HG03103 (cell line): Measurements from ENCODE around the gene MYL2.

ENCODE experiments used
- ATAC-seq: cut with Tn5 transposase; IDR thresholded peaks from one replicate; pipeline ENCODE4 v1.9.1; 2021; ENCODE audit warnings: low read depth; ENCODE audit not compliant: unreplicated experiment

MYL2 gene

DNA sequence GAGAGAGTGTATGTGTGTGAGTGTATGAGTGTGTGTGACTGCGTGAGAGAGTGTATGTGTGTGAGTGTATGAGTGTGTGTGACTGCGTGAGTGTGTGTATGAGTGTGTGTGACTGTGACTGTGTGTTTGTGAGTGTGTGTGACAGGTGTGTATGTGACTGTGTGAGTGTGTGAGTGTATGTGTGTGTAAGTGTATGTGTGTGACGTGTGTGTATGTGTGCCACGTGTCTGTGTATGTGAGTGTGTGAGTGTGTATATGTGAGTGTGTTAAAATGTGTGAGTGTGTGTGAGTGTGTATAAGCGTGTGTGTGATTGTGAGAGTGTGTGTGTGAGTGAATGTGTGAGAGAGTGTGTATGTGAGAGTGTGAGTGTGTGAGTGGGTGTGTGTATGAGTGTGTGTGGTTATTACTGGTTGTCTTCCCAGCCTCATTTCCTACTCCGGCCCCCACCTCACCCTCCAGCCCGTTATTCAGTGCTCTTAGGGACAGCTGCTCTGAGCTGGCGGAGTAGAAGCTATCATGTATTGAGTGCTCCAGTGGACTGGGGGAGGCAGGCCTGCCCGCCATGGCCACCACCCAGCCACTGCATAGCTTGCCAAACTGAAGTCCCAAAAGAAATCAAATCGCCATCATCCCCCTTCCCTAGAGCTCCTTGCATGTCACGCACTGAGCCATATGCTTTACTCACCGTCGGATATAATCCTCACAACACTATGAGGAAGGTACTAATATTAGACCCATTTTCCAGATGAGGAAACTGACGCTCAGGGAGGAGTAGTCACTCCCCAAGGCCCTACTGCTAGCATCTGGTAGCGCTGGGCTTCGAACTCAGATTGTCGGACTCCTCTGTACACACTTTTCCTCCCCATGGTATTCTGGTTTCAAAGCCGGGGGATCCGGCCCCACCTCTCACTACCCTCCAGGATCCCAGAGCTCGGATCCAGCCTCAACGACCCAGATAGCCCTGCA lies 10.3 kb upstream of the MYL2 start:
- no peak for ATAC-seq

DNA sequence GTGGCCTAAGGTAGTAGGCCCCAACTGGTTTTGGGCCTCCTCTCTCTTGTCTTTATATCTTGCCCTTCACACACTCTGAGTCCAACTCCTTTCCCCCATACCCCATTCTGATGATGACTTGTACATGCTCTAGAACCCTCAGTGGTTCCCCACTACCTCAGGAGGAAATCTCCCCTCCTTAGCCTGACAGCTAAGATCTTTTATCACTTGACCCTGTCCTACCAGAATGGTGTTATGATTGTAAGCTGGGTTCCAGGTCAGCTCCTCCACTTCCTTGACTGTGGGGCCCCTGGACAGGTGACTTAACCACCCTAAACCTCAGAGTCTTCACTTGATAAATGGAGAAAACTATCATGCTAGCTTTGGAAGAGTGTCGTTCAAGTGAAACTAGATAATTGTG lies 9.4 kb upstream of the MYL2 start:
- ATAC-seq: no peak

DNA sequence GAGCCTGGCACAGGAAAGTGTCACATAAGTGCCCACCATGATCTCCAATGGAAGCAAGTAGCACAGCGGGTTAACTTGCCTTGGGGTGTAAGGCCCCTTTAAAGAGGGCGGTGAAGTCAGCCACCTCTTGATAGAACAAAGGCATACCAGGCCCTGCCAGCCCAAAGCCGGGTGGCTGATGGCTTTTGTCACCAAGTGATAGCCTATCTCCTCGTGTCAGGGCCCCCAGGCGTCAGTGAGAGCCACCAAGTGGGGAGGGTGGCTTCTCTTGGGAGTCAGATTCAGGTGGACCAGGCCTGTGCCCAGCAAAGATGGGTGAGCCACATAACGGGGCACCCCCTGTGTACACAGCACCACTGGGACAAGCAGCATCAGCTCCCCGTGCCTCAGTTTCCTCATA lies 8.3 kb upstream of the MYL2 start:
- no peak for ATAC-seq

DNA sequence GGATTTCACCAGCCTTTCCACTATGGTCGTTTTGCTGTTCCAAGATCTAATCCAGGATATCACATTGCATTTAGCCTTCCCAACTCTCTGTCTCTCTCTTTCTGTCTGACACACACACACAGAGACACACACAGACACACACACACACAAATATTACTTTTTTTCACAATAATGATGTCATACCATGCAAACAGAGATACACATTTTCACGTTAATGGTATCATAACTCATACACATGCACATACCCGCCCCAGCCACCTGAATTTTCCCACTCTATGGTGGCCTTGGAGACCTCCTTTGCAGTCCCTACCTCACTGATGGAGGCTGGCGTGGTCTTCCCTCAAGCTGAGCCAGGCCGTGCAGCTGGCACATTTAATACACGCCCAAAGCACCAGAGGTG lies 7.2 kb upstream of the MYL2 start:
- ATAC-seq: no peak

DNA sequence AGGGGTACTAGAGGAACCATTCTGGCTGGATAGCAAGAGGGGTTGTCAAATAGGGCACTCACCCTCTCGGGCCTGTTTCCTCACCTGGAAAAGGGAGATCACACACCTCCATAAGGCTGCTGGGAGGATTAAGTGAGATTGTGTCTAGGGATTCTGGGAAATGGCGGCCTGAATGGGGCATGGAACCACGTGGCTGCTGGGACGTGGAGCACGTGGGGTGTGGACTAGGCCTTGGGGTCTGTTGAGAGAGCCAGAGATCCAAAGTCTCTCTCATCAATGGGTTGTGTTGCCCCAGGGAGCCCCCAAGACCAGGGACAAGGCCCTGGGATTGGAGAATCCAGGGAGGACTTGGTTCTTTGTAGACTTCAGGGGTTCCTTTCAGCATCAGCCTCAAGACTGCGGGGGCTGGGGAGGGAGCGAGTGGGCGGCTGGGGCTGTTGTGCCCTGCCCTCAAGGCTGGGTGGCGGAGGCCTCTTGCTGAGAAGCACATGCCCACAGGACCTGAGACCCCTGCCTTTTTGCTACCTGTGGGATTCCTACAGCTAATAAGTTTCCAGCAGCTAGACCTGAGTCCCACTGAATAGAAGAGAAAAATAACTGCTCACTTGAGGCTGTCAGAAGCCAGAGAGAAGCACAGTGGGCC lies 3.4 kb upstream of the MYL2 start:
- no peak for ATAC-seq

DNA sequence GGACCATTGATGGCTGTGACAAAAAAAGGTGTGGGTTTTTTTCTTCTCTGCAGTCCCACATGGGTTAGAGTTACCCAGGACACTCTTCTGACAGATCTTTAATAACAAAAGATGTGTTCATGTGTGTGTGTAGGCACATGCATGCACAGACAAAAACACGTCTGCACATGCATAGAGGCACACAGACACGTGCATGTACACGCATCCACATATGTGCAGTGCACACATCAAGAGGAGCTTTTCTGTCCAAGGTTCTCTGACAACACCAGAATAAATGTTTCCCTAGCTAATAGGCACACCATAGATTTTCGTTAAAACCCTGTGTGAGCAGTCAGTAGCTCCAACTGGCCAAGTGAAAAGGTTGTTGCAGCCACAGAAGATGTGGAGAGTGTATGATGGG lies 2.8 kb upstream of the MYL2 start:
- no peak for ATAC-seq

DNA sequence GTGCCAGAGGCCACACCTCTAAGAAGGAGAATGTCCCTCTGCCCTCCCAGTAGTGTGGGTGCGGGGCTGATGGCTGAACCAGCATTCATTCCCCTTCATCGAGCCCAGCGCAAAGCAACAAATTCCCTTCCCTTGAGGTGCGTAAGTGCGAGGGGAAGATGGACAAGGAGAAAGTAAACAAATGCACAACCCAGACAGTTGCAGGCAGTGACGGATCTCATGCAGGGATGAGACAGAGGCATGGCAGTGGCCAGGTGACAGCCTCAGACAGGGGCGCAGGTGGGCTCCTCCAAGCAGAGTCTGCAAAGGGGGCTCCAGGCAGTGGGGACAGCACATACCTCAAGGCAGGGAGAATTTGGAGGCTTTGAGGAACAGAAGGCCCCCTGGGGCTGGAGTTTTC lies 2.3 kb upstream of the MYL2 start:
- no peak for ATAC-seq

DNA sequence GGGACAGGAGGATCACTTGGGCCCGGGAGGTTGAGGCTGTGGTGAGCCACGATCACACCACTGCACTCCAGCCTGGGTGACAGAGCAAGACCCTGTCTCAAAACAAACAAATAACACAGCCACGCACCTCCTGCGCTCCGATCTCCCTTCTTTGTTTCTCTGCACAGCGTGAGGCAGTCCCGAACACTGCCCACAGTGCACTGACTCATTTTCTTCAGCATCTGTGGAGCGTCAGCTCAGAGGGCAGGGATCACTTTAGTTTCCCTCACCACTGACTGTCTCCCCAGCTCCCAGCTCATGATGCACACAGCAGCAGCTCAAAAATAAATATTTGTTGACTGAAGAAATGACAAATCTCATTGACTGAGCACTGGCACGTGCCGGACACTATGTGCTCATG lies 883 bp upstream of the MYL2 start:
- ATAC-seq: no peak

DNA sequence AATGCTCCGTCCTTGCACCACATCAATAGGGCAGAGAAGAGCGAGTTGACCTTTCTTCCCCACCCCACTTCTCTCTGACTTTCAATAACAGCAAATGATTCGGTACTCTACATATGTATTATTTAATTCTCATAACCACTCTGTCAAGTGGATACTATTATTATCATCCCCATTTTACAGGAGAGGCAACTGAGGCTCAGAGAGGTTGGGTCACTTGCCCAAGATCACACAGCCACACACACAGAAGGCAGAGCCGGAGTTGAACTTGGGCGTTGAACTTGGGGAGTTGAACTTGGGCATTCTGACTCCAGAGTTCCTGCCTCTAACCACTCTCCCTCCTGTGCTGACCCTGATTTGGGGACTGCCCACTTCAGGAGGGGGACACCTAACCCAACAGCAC lies 659 bp downstream of the MYL2 start:
- no peak for ATAC-seq

DNA sequence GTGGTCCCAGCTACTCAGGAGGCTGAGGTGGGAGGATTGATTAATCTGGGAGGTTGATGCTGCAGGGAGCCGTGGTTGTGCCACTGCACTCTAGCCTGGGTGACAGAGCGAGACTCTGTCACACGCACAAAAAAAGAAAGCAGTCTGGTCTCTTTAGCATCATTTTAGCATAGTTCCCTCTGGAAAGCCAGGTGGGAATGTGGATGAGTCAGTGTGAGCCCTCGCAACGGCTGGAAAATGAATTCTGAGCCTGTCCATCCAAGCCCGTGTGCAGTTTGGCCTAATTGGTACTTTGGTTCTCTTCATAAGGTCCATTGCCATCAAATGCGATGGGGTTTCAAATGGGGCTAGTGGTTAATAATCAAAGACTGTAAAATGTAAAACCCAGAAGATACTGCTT lies 2.4 kb downstream of the MYL2 start:
- no peak for ATAC-seq

DNA sequence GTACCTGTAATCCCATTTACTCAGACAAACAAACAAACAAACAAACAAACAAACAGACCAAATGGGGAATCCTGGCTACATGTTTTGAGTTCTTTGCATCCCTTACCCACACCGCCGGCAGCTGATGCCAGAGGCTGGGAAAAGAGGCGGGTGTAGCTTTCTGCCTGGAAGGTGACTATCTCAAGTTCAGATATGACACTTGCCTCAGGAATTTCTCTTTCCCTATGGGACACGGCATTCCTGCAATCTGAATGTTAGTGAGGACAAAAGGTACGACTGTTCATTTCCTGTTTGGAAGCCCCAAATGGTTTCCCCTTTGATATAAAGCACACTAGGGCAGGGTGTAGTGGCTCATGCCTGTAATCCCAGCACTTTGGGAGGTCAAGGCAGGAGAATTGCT lies 2.9 kb downstream of the MYL2 start:
- ATAC-seq: no peak

DNA sequence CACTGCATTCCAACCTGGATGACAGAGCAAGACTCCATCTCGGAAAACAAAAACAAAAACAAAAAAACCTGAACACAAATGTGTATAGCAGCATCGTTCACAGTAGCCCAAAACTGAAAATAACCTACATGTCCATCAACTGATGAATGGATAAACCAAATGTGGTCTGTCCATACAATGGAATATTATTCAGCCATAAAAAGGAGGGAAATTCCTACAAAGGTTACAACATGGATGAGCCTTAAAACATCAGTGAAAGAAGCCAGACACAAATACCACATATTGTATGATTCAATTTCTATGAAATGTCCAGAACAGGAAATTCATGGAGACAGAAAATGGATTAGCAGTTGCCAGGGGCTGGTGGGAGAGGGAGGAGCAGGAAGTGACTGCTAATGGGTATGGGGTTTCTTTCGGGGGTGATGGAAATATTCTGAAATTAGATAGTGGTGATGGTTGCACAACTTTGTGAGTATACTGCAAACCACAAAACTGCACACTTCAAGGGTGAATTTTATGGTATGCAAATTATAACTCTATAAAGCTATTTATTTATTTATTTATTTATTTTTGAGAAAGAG lies 4.0 kb downstream of the MYL2 start:
- ATAC-seq: no peak

DNA sequence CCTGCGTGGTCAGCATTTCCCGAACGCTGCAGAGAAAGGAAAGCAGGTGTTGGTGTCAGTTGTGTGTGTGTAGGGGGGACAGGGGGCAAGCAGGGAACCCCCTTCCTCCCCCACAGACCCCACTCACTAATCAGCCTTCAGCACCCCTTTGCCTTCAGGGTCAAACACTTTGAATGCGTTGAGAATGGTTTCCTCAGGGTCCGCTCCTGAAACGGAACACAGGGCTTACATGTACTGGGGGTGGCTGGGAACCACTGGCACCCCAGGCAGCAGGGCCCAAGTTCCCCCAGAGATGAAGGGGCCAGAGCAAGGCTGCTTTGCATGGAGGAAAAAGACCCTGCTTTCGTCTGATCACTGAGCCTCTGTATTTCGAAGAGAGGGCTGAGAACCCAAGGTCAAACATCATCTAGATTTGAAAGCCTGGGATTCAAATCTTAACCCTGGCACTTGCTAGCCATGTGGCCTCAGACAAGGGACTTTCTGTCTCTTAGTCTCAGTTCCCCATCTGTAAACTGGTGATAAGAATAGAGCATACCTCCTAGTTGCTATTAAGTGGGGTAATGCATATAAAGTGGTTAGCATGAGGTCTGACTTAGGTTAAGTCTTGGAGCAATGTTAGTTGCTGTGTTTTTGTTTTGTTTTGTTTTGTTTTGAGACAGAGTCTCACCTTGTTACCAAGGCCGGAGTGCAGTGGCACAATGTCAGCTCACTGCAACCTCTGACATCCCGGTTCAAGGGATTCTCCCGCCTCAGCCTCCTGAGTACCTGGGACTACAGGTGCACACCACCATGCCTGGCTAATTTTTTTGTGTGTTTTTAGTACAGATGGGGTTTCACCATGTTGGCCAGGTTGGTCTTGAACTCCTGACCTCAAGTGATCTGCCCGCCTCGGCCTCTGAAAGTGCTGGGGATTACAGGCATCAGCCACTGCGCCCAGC lies 7.0 kb downstream of the MYL2 start:
- peak; percentile 94 for ATAC-seq

DNA sequence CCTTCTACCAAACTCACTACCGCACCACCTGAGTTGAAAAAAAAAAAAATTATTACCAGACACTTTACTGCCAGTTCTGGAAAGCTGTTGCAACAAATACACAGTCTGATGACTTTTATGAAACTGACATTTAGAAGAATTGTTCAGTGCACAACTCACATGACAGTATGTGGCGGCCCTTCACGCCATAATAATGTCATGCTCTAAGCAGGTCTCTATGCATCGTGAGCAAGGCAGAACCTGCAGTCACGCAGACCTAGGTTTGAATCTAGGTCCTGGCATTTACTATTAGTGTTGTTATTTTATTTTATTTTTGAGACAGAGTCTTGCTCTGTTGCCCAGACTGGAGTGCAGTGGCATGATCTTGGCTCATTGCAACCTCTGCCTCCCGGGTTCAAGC lies 8.1 kb downstream of the MYL2 start:
- no peak for ATAC-seq

DNA sequence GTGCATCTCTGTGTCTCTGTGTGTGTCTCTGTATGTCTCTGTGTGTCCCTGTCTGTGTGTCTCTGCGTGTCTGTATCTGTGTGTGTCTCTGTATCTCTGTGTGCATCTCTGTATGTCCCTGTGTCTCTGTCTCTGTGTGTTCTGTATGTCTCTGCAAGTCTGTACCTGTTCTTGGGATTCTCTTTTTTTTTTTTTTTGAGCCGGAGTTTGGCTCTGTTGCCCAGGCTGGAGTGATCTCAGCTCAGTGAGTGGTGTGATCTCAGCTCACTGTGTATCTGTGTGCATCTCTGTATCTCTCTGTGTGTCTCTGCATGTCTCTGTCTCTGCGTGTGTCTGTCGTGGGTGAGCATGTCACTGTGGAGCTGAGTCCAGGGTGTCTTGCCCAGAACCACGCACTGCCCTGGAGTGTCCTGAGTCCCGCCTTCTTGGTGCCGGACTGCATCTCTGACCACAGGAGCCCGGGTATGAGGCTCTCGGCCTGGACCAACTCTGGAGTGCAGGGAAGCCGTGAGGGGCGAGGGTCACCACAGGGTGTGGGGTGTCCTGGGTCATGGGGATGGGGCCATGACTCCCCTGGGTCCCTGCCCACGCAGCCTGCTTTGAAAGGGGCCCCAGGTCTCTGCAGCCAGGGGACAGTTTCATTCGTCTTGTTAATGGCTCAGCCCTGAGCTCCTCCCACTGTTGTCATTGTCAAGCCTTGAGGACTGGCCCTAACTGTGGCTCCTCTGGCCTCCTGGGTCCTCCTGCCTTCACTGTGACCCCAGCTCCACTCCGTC lies 11.8 kb downstream of the MYL2 start:
- ATAC-seq: no peak

DNA sequence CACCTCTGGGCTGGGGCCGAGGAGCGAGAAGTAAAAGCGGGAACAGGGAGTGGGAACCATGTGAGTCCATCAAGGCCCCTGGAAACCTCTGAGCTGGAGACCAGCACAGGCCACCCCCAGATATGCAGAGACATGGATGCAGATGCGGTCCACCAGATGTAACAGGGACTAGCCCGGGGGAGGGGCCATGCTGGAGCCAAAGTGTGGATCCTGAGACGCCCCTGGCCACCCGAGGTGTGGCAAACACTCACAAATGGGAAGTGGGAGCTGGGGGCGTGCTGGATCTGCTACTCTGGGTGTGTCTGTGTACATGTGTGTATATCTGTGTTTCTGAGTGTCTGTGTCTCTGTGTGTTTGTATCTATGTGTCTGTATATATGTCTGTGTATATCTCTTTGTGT lies 12.8 kb downstream of the MYL2 start:
- no peak for ATAC-seq

DNA sequence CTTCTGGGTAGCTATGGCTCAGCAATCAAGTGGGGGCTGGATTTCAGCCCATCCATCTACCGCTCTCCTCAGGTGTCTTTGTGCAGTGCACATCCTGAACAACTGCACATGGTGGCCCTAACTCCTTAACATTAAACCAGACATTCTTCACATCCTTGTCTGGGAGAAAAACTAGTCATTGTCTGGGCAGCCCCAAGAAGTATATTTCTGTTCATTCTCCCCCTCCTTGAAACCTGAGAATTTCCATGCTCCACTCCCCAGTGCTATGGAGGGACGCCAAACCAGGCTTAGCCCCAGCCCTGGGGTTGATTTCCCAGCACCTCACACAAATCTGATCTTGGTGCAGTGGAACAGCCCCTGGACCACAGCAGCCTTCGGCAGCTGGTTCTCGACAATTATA lies 13.4 kb downstream of the MYL2 start:
- ATAC-seq: no peak

DNA sequence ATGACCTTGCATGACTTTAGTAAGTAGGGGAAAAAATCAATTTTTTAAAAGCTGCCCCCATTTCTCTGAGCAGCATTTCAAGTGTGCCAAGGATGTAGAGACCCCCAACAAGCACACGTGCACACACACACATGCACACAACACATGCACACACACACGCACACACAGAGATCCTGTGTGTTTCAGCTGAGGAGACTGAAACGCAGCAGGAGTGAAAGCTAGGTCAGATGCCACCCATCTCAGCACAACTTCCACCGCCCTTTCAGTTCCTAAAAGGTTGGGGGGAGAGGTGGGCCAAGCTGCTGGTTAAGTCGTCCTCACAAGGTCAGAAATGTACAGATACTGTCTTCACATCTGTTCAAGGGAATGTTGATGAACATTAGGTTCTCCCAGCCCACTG lies 13.9 kb downstream of the MYL2 start:
- no peak for ATAC-seq

DNA sequence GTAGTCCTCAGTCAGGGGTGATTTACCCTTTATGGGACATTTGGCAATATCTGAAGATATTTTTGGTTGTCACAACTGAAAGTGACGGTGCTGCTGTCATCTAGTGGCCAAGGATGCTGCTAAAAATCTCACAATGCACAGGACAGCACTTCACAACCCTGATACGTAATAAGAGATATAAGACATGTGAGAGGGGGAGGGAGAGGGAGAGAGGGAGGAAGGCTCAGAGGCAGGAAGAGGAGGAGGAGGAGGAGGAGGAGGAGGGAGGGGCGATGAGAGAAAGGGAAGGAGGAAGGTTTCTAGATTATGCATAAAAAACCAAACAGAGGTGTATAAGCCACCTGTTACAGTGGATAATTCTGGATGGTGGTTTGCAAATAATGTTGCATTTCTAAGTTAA lies 14.3 kb downstream of the MYL2 start:
- no peak for ATAC-seq

DNA sequence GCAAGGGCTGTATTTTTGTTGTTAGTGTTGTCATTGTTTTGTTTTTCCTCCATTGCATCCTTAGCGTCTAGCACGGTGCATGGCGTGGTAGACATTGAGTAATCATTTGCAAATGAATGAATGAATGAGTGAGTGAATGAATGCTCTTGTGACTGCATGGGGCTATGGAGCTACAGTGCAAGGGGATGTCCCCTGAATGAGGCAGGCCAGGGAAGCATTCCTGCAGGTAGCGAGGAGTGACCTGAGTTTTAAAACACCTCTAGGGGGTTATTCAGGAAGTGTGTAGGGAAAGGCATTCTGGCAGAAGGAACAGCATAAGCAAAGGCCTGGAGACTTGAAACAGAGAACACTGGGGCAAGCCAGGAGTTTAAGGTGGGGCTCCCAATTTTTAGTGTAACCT lies 16.9 kb downstream of the MYL2 start:
- ATAC-seq: no peak
